ENCODE results near the gene CEP152.

GRCh38 chr15:48777645-48778330, 33.1 kb downstream of the CEP152 start:
- TF ChIP-seq, protein P1, sequence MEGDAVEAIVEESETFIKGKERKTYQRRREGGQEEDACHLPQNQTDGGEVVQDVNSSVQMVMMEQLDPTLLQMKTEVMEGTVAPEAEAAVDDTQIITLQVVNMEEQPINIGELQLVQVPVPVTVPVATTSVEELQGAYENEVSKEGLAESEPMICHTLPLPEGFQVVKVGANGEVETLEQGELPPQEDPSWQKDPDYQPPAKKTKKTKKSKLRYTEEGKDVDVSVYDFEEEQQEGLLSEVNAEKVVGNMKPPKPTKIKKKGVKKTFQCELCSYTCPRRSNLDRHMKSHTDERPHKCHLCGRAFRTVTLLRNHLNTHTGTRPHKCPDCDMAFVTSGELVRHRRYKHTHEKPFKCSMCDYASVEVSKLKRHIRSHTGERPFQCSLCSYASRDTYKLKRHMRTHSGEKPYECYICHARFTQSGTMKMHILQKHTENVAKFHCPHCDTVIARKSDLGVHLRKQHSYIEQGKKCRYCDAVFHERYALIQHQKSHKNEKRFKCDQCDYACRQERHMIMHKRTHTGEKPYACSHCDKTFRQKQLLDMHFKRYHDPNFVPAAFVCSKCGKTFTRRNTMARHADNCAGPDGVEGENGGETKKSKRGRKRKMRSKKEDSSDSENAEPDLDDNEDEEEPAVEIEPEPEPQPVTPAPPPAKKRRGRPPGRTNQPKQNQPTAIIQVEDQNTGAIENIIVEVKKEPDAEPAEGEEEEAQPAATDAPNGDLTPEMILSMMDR (IDR thresholded peaks at IDR 0.05): no peak
- no peak for TF ChIP-seq POLR2AphosphoS5 (IDR thresholded peaks at IDR 0.05)

All from esophagus muscularis mucosa (tissue), 3 donors.